GM18499 (cell line): Measurements from ENCODE around the gene HOXA9.

Source experiments
- ATAC-seq: cut with Tn5 transposase; IDR thresholded peaks from one replicate; pipeline ENCODE4 v1.9.1; 2021; ENCODE audit warnings: moderate number of reproducible peaks; ENCODE audit not compliant: insufficient read depth, unreplicated experiment

The HOXA9 gene

DNA sequence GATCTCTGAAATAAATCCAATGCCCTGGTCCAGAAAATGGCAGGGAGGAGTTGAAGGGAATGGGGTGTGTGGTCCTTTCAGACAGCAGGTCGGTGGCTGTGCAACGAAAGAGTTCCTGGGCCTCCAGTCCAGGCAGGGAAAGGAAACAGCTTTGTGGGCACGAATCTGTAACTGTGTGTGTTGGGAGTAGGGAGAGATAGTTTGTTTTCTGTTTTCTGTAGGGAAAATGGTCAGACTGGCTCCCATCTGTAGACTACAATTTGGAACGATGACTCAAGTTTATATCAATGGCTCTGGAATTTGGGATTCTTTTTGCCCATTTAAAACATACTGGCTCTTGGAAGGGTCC is 2.6 kb upstream of the HOXA9 start:
- ATAC-seq = no peak

DNA sequence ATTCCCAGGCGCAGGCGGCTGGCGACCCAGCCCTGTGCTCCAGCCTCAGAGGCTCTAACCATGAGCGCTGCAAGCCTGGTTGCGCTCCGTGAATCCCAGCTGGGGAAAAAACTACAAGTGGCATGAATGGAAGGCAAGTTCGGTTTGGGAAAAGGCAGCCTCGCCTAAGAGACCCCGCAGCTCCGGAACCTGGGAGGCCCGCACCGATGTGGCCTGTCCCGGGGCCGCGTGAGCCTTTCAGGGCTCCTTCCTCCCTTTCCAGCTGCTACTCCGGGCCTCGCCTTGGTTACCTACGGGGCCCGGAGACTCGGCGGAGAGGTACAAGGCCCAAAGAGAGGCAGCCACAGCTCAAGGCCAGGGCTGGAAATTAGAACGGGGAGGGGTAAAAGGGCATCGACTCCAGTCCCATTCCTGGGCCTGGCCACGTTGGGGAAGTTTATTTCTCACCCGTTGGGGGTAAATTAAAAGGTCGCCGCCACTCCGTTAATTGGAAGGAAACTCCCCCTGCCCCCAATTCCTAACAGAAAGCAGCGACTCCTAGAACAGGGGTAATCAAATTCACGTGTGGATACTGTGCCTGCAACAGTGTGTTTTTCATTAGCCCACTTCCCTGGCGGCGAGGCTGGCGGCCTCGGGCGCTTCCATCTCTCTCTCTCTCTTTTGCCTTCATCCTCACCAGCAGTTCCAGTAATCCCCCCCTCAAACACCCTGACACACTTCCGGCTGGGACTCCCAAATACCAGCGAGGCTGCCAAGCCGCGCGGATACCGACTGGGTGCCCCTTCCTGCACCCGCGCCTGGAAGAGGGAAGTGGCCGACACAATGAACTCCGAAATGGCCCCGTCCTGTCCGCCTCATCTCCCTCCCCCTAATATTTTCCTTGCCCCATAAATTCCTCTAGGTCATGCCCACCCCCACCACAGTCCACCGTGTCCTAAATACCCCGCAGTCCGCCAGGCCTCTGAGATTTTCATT is 1.5 kb upstream of the HOXA9 start:
- no peak for ATAC-seq

DNA sequence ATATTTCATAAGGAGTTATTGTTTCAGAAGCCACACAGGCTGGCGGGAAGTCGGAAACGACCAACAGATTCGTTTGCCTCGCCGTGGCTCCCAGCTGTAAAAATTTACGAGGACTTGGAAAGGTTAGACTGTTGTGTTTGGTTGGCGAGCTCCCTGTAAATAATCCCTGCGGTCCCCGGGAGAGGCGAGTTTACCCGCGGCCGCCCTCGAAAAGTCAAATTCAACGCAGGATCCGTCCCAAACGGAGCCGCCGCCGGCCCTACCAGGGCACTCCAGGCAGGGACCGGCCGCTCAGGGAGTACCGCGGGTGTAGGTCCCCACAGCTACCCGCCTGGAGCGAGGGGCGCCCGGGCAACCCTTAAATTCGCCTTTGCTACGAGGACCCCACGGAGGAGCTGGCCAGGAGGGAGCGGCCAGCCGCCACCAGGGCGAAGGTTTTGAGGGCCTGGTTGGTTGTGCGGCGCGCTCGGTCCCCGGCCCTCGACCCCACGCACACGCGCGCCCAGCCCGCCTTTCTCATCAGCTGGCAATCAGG is 726 bp upstream of the HOXA9 start:
- no peak for ATAC-seq

- no peak for ATAC-seq
These were observed 809 bp downstream of the HOXA9 start for GRCh38 chr7:27164367-27165088.

GRCh38 chr7:27164045-27164366 is 1.3 kb downstream of the HOXA9 start:
- ATAC-seq = no peak

- no peak for ATAC-seq
These were observed 1.9 kb downstream of the HOXA9 start for GRCh38 chr7:27163288-27164044.

- no peak for ATAC-seq
These were observed 2.6 kb downstream of the HOXA9 start for GRCh38 chr7:27162561-27163287.

DNA sequence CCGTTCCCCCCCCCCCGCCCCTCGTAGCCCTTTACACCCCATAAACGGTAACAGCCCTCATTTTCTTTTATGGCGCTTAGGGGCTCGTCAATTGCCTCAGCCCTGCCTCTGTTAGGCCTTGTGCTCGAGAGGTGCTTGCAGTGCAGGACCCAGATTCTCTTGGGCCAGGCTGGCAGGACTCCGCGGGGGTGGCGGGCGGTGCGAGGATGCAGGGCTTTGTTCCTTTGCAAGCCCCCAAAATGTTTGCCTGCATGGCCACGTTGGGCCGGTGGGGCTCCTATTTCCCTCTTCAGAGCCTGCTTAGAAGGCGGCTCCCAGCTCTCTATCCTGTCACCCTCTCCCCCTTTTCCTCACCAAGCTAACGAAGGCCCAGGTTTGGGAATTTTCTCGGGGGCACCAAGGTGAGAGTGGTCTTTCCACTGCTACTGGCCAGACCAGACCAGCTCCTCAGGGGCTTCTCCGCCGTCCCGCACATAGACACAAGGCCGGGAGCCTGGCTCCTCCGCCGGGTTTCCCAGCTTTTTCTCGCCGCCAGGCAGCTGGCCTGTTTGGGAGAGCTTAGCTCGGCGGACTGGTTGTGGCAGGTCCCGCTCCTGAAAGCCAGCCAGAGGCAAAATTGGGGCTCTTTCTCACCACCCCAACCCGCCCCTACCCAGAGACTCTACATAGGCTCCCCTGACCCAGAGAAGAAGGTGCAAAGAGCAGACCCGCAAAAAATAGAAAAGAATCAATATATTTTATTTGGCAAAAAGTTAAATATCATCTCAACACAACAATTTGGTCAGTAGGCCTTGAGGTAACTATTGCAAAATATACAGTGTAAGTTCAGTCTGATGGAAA is 3.4 kb downstream of the HOXA9 start:
- no peak for ATAC-seq

- ATAC-seq = no peak
These were observed 4.1 kb downstream of the HOXA9 start for GRCh38 chr7:27161214-27161720.

GRCh38 chr7:27160546-27161213 is 4.7 kb downstream of the HOXA9 start:
- ATAC-seq = no peak

GRCh38 chr7:27160145-27160545 is 5.2 kb downstream of the HOXA9 start:
- ATAC-seq = no peak

GRCh38 chr7:27159266-27160144 is 5.8 kb downstream of the HOXA9 start:
- no peak for ATAC-seq

GRCh38 chr7:27158436-27159265 is 6.7 kb downstream of the HOXA9 start:
- no peak for ATAC-seq

GRCh38 chr7:27157702-27158431 is 7.5 kb downstream of the HOXA9 start:
- ATAC-seq = no peak

DNA sequence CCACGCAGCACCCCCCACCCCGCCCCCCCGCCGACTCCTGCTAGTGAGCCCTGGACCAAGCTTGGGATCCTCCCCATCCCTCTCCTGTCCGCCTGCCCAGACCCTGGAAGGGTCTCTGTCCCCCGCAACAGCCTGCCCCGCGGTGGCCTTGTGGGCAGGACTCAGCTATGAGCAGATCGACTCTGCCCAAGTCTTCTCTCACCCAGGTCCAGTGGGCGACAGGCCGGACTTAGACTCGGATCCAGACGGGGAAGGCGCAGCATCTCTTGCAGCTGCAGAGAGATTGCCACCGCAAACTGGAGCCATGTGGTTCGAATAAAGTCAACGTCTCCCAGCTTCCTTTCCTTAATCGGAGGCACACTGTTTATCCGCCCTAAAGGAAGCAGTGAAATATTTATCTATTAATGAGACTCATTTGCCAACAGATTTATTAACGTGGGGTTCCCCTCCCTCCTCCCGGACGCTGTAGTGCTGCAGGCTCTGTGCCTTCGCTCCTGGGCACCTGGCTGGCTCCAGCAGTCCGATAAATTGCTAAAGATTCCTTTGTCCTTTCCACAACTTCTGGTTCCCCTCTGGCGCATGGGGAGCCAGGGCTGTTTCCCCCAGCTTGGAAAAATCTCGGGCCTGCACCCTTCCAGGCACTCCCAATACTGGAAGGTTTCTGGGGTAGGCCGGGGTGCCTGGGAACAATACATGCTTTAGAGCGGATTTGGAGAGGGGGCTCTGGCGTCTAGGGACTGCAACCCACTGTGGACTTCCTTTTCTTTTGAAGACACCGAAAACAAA is 8.2 kb downstream of the HOXA9 start:
- no peak for ATAC-seq
